NCI-H1417 treated with DMSO at 0.1 percent for 48 hours (cell line): ENCODE measurements around the gene RASGRF2.
"Not testable (repeated sequence)": the region's sequence is repeated elsewhere in the genome, so short reads cannot be mapped to it uniquely, and the experiment has no call there.

Experiments
- DNase-seq: peaks from one replicate; lab custom pipeline; 2025; lab: John Stamatoyannopoulos, UW

The RASGRF2 gene

DNA sequence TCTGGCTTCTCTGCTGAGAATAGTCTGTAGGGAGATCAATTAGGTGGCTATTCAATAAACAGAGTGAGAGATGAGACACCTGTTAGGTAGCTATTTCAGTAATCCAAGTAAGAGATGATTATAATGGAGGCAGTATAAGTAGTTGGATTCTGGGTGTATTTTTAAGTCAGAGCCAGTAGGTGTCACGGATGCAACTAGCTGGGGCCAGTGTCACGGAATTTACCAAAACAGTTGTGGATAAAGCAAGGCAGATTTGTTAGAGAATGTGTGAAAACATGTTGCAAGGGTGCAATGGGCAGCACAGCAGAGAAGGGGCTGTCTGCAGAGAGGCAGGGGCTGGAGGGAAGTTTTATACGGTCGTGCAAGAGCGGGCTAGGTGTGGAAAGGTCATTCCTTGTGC is 114.9 kb downstream of the RASGRF2 start:
- no peak for DNase-seq

DNA sequence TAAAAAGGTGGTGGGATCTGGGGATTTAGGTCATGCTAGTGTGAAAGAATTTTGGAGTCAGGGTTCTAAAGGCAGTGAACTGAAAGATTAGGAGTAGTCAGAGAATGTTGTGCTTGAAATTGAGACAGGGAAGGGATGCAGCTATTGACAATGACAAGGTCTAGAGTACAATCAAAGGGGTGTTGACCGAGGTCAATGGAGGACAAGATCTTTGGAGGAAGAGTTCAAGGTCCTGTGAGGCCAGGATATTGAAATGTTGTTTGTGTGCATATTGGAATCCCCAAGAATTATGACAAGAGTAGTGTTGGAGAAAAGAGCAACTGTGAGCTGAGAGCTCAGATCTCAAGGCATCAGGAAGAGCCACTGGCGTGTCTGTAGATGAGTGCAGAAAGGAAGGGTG is 116.9 kb downstream of the RASGRF2 start:
- no peak for DNase-seq

DNA sequence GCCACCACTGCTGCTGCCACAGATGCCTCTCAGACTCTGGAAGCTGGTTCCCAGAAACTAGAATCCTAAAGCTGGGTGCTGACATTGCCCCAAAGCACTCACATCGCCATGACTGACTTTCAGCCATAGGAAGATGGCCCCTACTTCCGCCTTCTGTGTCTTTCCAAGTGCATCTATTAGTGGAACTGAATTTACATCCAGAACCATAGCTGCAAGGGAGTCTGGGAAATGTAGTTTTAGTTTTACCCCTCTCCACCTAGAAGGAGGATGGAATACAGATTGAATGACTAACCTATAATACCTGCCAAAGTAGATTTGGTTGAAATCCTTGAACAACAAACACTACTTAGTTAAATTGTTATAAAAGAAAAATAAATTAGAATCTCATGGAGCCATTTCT is 118.8 kb downstream of the RASGRF2 start:
- no peak for DNase-seq

- DNase-seq = no peak
These were observed 120.8 kb downstream of the RASGRF2 start for GRCh38 chr5:81080809-81081460.

DNA sequence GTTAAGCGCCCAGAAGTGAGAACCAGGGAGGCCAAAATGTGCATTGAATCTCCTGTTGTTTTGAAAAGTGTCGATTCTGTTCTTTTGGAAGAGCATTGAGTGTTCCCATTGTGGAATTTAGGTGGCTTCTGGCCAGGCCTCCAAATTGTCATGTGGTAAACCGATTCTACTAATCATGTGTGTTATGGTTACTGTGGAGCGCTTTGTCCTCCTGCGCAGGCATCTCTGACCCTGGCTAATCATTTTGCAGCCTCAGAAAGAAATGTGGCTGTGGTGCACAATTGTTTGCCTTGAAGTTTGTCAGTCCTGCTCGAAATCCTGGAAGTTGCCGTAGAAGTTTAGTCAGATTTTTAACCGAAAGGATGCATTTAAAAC is 121.3 kb downstream of the RASGRF2 start:
- no peak for DNase-seq

- no peak for DNase-seq
These were observed 126.7 kb downstream of the RASGRF2 start for GRCh38 chr5:81086881-81087281.

DNA sequence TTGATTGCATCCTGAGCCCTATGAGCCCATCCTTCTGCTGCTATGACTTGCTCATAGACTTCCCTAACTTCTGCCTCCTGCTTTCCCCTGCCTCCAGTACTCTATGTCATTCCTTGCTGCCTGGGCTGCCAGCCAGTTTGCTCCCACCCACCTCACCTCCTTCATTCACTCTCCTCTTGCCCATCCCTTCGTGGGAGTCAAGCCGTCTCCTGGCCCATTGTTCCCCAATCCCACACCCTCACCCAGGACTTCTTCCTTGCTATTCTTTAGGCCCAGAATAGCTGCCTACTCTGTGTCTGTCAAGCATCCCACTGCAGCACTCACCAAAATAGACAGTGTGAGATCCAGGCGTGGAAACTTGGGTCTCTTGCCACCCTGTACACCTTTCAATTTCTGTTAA is 131.0 kb downstream of the RASGRF2 start:
- no peak for DNase-seq

DNA sequence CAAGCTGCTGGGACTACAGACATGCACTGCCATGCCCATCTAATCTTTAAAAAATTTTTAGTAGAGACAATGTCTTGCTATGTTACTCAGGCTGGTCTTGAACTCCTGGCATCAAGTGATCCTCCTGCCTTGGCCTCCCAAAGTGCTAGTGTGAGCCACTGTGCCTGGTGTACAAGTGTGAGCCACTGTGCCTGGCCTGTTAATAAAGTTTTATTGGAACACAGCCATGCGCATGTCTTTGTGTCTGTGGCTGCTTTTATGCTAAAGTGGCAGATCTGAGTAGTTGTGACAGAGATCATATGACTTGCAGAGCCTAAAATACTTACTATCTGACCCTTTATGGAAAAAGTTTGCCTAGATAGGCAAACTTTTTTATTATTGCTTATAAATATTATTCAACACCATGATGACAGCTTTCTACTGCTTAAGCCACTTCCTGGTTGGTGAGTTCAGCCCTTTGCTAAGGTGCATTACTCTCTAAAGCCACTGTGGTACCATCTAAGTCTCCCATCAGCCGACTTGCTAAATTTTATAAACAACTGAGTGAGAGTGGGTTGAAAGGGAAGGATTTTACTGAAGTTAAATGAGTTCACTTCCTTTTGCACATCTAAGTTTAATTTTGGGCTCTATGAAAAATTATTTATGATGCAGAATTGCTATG is 133.5 kb downstream of the RASGRF2 start:
- no peak for DNase-seq

- no peak for DNase-seq
These were observed 135.7 kb downstream of the RASGRF2 start for GRCh38 chr5:81095835-81096234.

GRCh38 chr5:81097713-81098112 is 137.6 kb downstream of the RASGRF2 start:
- DNase-seq = no peak

- DNase-seq = no peak
These were observed 145.2 kb downstream of the RASGRF2 start for GRCh38 chr5:81105261-81105877.

GRCh38 chr5:81115261-81115660 is 155.1 kb downstream of the RASGRF2 start:
- DNase-seq = no peak

GRCh38 chr5:81117566-81117965 is 157.4 kb downstream of the RASGRF2 start:
- DNase-seq = no peak

DNA sequence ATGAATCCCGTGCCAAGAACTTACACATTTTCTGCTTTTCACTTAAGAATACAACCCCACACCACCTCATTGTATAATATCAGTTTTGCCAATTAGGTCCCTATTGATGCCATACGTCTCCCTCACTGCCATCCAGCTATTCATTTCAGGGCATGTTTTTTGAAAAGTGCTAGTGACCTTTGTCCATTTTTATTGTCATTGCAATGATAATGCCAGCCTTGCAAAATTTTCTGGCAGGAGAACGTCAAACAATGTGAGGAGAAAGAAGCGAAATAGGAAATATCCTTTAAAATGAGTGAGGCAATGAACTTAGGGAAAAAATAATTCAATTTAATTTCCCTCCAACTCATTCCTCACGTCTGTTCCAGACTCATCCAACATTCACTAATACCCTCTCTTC is 161.1 kb downstream of the RASGRF2 start:
- no peak for DNase-seq

- no peak for DNase-seq
These were observed 161.9 kb downstream of the RASGRF2 start for GRCh38 chr5:81121836-81122630.

DNA sequence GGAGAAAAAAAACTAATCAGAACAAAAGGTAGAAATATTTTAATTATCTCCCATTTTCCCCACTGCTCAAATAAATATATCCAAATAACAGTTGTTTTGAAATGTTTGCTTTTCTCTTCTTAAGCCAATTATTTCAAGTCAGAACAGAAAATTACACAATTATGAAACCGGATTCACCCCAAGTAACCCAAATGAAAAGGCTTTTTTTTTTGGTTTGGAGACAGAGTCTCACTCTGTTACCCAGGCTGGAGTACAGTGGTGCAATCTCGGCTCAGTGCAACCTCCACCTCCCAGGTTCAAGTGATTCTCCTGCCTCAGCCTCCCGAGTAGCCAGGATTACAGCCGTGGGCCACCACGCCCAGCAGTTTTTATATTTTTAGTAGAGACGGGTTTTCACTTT is 164.5 kb downstream of the RASGRF2 start:
- DNase-seq = not testable (repeated sequence)

DNA sequence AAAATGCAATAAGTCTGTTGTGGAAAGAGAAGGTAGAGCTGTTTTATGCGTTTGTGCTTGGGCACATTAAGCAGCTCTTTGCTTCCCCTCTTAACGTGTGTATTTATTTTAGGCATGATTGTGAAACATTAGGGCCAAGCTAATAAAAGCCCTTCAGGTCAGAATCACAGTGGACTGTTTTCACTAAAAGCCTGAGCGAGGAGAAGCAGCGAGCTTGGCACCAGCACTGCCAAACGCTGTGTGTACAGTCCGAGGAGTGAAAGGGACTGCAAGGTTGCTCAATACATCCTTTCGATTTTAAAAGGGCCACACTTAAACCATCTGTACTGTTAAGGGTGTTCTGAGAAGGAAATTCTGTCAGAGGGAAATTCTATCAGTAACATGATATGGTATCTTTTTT is 165.8 kb downstream of the RASGRF2 start:
- no peak for DNase-seq

GRCh38 chr5:81128416-81128815 is 168.3 kb downstream of the RASGRF2 start:
- no peak for DNase-seq

DNA sequence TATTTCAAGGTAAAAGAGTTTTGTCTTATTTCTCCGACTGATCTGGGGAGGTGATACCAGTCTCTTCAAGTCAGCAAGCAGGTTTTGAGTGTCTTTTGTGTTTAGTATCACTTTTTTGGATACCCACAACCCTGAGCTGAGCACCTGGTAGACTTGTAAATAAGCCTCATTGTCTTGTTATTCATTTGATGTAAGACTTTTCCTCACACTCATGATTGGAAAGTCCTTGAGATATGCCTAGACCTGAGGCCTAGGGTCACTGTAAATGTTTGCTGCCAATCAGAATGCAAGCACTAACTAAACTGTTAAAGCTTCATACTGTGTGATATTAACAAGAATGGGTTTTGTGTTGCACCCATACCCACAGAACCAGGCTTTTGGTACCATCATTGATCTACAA is 172.2 kb downstream of the RASGRF2 start:
- DNase-seq = no peak

DNA sequence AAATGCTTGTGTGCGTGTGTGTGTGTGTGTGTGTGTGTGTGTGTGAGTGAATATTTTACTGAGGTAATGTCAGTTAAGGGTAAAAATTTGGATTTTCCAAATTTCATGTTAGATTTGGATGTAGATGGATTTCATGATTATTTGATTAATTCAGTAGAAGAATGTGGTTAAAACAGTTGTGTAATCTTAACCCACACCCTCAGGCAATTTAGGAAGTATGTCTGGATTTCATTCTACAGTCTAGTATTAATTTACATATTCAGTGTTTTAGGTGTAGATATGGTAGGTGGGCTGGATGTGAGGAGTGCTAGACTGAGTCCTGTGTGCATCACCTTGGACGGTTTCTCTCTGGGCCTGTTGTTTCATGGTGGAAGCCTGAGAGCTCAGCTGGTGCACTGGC is 173.9 kb downstream of the RASGRF2 start:
- DNase-seq = no peak

- no peak for DNase-seq
These were observed 174.4 kb downstream of the RASGRF2 start for GRCh38 chr5:81134566-81134965.

DNA sequence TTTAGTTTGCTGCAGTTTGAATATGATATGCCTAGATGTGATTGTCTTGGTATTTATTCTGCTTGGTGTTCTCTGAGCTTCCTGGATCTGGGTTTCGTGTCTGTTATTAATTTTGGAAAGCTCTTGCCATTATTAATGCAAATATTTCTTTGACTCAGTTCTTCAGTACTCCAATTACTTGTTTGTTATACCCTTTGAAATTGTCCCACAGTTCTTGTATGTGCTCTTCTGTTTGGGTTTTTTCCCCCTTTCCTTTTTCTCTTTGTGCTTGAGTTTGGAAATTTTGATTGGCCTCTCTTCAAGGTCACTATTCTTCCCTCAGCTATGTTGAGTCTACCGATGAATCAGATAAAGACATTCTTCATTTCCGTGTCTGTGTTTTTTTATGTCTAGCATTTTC is 176.4 kb downstream of the RASGRF2 start:
- no peak for DNase-seq

- DNase-seq = no peak
These were observed 177.7 kb downstream of the RASGRF2 start for GRCh38 chr5:81137833-81138232.
